LNCaP clone FGC (cell line): ENCODE measurements around the gene NELFCD.
A peak's percentile ranks its signal among the peaks of the same experiment; 100 is the strongest.

Experiments used
- DNase-seq: peaks from one replicate; pipeline ENCODE4 v3.0.0-alpha.2; 2011; ENCODE audit warnings: low read depth
- H3K4me3 ChIP-seq: 2 replicates; pipeline ENCODE4 v1.5.1; 2011; ENCODE audit warnings: mild to moderate bottlenecking, low read depth, low read length, control low read depth
- TF ChIP-seq, protein P1 (sequence below): IDR thresholded peaks from 2 replicates; pipeline ENCODE4 v1.5.1; 2012; ENCODE audit warnings: mild to moderate bottlenecking; ENCODE audit not compliant: control insufficient read depth, insufficient read depth; ENCODE audit errors: extremely low read depth

Gene NELFCD

DNA sequence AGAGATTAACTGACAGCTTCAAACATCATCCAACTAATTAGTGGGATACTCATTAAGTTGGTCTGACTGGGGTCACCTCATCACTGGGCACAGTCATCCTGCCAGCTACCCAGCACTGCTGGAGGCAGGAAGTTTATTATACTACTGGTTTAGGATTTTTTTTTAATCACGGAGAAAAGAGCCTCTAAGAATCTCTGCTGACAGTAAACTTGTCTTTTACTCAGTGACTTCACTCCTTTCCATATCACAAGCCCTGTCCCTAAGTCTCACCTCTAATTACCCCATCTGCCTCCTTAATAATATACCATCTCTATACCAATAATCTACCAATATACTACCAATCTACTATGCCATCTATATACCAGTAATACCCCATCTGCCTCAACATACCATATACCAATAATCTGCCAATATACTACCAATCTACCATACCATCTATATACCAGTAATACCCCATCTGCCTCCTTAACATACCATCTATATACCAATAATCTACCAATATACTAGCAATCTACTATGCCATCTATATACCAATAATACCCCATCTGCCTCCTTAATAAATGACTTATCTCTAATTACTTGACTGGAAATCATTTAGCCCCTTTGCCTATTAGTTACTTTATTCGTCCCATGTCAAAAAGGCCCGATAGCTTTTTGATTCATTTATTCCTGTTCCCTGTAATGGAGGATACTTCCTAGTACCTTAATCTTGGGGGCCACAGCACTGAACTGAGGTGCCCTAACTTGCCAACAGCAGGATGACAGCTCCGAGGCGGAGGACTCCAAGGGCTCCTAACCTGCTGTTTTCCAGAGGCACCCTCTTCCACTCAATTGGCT, 46.1 kb downstream of the NELFCD start:
- DNase-seq = no peak
- H3K4me3 ChIP-seq = no peak overlapping the region
- TF ChIP-seq, protein P1, sequence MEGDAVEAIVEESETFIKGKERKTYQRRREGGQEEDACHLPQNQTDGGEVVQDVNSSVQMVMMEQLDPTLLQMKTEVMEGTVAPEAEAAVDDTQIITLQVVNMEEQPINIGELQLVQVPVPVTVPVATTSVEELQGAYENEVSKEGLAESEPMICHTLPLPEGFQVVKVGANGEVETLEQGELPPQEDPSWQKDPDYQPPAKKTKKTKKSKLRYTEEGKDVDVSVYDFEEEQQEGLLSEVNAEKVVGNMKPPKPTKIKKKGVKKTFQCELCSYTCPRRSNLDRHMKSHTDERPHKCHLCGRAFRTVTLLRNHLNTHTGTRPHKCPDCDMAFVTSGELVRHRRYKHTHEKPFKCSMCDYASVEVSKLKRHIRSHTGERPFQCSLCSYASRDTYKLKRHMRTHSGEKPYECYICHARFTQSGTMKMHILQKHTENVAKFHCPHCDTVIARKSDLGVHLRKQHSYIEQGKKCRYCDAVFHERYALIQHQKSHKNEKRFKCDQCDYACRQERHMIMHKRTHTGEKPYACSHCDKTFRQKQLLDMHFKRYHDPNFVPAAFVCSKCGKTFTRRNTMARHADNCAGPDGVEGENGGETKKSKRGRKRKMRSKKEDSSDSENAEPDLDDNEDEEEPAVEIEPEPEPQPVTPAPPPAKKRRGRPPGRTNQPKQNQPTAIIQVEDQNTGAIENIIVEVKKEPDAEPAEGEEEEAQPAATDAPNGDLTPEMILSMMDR = no peak

DNA sequence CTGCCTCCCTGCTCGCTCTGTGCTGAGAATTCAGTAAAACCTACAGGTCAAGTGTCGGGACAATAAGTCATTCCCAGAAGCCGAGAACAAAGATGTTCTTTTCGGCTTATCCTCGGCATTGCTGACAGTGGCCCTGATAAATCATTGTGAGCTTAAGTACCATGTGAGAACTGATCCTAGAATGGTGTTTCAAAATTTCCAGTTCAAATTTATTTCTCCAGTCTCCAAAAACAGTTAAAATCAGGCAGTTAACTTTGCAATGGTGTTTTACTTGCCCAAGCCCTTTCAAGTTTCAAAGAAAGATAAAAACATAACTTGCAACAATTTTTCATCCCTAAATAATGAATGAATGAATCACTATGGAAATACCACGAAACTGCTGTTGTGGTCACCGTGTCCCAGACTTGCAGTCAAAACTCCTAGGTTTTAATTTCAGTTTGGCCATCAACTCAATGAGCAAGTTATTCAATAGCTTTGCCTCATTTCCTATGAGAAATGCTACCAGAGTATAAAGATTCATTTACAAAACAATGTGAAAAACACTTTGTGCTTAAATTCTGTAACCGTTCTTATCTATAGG, 46.8 kb downstream of the NELFCD start:
- no peak overlapping the region for H3K4me3 ChIP-seq

DNA sequence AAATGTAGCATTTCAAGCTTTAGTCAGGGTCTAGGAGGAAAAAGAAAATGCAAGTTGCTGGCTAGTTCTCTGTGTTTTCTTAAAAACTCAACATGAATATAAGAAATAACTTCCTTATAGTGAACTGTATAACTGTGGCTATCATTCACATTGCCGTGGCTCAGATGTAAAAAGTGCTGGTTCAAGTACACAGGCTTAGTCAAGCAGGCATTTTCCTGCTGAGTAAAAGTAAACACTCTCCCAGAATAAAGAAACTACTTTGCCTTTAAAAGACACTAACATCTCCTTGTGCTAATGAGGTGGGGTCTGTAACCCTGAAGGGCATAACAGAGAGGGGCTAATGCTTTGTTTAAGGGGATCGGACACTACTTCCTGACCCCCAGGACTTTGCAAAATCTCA, 47.8 kb downstream of the NELFCD start:
- H3K4me3 ChIP-seq = no peak overlapping the region
- TF ChIP-seq, protein P1 = no peak
- no peak for DNase-seq

More for the DNA sequence above, 46.8 kb downstream of the NELFCD start:
- no peak for DNase-seq
- TF ChIP-seq, protein P1 = no peak

DNA sequence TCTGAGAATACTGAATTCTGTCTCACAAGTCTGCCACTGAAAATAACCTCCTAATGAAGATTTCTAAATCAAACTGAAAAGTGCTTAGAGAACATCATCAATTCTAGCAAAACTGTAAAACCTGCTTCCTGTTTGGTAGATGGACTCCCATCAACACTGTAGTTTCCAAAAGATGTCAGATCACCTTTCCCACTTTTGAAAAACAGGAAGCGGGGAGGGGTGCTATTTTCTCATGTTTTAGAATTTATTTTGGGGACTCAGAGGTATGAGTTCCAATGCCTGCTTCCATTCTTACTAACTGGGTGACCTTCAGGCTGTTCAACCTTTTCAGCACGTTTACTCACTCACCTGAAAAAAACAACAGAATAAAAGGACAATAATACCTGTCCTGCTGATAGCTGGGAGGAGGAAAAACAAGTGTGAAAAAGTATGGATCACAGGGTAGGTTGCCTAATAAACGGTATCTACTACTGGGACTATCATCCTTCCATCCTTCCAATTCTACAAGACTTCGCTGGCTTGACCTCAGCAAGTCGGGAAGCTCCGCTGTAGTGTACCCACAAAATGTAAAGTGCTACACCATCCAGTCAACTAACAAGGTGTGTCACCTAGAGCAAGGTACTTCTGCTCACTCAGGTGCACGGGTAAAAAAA, 50.0 kb downstream of the NELFCD start:
- TF ChIP-seq, protein P1 = no peak
- H3K4me3 ChIP-seq = peak overlapping the region; percentile 80
- DNase-seq = no peak

DNA sequence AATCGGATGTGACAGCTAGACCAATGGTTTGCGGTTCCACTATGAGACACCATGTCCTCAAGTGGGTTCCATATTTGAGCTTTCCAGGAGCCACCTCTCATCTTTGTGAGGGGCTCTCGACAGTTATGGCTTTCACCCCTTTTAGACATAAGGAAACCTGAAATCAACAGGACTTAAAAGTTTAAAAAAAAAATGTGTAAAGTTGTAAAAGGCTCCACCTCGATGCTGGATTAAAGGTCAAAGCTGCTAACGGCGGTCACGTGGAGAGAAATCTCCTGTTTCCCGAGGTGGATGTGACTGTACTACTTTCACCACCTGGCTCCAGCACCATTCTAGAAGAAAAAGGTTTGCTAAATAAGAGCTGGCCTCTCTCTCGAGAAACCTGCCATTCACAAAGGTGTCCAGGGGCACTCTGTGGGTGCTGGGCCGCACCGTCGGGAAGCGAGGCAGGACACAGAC, 50.5 kb downstream of the NELFCD start:
- peak overlapping the region; percentile 80 for H3K4me3 ChIP-seq
- DNase-seq = no peak
- TF ChIP-seq, protein P1 = no peak

DNA sequence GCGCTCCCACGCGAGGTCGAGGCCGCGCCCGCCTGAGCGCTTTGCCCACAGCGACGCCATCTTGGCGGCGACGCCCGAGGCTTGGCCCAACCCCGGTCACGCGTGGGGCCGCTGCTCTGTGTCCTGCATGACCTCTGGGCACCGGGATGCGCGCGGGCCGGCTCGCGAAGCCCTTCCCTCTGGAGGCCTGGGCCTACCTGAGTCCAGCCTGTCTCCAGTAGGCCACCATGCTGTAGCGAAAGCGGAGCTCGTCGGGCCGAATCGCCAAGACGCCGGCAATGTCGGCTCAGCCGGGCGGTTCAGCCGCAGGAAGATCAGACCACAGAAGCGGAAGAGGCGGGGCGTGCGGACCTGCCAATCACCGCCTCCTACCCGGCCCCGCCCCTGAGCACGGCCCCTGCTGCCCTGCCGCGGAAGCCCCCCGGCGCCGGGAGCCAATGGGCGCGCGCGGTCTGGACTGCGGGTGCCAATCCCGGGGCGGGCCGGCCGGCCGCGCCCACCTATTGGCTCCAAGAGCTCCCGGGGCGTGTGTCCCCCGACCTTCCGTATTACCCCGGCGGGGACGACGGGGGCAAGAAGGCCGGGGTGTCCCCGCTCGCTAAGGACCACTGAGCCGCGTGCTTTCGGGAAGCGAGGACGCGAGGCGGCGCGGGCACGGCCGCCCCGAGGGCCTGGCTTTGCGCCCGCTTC, 51.1 kb downstream of the NELFCD start, which contains the start of gene ATP5F1E:
ATP5F1E (minus strand) TSS at position 313 of the 690 bp plus-strand sequence; CDS start at position 229, 84 bp downstream.
- TF ChIP-seq, protein P1 = no peak
- H3K4me3 ChIP-seq = peak within 1 kb of the TSS; percentile 80
- DNase-seq = peak; percentile 62
